ENCODE data around the gene MXI1.
"Not testable (repeated sequence)": the region's sequence is repeated elsewhere in the genome, so short reads cannot be mapped to it uniquely, and the experiment has no call there.

MXI1 gene

GRCh38 chr10:110327262-110327914 is 120.0 kb downstream of the MXI1 start:
- no peak for TF ChIP-seq POLR2A (IDR thresholded peaks at IDR 0.05; ENCODE audit: low read depth, low read length)
- no peak for DNase-seq (ENCODE audit: insufficient read length, low spot score)
- no peak for FAIRE-seq

- DNase-seq (ENCODE audit: insufficient read length, low spot score) (no peak), FAIRE-seq (no peak)
- TF ChIP-seq POLR2A (IDR thresholded peaks at IDR 0.05; ENCODE audit: low read depth, low read length) = no peak
Observed at GRCh38 chr10:110330675-110331074, 123.3 kb downstream of the MXI1 start.

- FAIRE-seq; DNase-seq (ENCODE audit: insufficient read length, low spot score): not testable (repeated sequence)
Observed at GRCh38 chr10:110331226-110331795, 123.9 kb downstream of the MXI1 start.

- no peak for TF ChIP-seq POLR2A (IDR thresholded peaks at IDR 0.05; ENCODE audit: low read depth, low read length)
- DNase-seq (ENCODE audit: insufficient read length, low spot score) (no peak), FAIRE-seq (no peak)
Observed at GRCh38 chr10:110334061-110334656, 126.8 kb downstream of the MXI1 start.

GRCh38 chr10:110335314-110336064 is 128.1 kb downstream of the MXI1 start:
- no peak for TF ChIP-seq POLR2A (IDR thresholded peaks at IDR 0.05; ENCODE audit: low read depth, low read length)
- FAIRE-seq = no peak
- no peak for DNase-seq (ENCODE audit: insufficient read length, low spot score)

GRCh38 chr10:110336111-110336721 is 128.8 kb downstream of the MXI1 start:
- DNase-seq (ENCODE audit: insufficient read length, low spot score) (peak; percentile 82), FAIRE-seq (peak; percentile 45)
- no peak for TF ChIP-seq POLR2A (IDR thresholded peaks at IDR 0.05; ENCODE audit: low read depth, low read length)
